Measurements from ENCODE around the gene SMIM28.

The SMIM28 gene

DNA sequence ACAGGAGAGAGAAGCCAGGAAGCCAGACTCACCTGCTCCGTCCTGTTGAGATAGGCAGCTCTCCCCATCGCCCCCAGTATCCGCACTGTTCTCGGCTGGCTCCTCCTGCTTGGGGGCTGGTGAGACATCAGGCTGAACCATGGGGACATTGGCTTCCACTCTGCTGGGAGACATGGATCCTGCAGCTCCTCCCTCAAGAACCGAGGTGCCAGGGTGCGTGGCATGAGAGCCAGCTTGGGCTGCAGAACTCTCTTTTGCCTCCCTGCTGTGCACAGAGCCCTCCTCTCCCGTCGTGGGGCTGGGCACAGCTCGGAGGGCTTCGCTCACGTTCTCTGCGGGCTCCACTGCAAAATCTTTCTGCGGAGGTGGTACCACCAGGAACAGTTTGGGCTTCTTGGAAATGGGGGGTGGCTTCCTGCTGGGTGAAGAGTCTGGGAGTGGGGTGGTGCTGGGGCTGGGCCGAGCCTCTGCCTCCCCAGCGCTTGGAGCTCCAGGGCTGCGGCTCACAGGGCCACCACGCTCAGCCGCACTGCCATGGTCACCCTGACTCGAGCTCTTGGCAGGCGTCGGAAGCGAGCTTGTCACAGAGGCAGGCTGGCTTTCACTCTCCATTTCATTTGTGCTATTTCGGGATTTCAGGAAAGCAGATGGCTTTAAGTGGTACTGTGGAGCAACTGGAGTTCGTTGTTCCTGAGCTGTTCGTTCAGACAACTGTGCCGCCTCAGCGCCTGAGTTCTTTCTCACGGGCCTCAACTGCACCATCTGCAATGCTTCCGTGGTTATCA lies 52.8 kb downstream of the SMIM28 start:
- TF ChIP-seq, protein P1, sequence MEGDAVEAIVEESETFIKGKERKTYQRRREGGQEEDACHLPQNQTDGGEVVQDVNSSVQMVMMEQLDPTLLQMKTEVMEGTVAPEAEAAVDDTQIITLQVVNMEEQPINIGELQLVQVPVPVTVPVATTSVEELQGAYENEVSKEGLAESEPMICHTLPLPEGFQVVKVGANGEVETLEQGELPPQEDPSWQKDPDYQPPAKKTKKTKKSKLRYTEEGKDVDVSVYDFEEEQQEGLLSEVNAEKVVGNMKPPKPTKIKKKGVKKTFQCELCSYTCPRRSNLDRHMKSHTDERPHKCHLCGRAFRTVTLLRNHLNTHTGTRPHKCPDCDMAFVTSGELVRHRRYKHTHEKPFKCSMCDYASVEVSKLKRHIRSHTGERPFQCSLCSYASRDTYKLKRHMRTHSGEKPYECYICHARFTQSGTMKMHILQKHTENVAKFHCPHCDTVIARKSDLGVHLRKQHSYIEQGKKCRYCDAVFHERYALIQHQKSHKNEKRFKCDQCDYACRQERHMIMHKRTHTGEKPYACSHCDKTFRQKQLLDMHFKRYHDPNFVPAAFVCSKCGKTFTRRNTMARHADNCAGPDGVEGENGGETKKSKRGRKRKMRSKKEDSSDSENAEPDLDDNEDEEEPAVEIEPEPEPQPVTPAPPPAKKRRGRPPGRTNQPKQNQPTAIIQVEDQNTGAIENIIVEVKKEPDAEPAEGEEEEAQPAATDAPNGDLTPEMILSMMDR (IDR thresholded peaks at IDR 0.05; ENCODE audit: low read depth, low read length) = no peak
- no peak for DNase-seq (ENCODE audit: extremely low read depth, low read depth)

DNA sequence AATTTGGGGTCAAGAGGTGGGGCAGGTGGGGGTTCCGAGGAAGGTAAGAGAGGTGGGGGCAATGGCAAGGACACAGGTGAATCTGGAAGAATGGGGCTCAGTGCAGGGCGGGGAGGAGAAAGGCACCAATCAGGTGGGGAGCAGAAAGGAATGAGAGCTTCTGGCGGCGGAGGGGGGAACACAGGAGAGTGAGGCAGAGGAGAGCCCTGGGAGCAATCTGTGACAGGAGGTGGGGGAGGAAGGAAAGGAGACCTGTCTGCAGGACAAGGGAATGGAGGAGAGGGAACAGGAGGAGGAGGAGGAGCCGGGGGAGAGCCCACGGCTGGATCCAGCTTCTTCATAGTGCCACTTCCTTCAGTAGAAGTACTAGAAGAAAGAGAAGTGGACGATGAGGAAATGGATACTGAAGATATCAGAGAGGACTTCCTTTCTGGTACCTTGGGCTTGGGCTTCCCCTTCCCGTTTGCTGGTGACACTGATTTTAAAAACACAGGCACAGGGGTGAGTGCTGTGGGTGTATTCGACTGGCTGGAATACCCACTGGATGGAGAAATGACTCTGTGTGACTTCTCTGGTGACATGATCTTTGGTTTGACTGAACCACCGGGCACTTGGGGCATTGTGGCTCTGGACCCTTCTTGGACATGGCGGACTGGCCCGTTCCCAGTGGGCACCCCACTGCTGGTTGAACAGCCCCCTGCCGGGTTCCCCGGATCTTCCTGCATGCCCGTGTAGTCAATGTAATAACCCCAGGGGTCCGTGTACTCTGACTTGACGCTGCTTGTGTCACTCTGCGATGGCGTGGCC lies 53.8 kb downstream of the SMIM28 start:
- TF ChIP-seq, protein P1 (IDR thresholded peaks at IDR 0.05; ENCODE audit: low read depth, low read length) = no peak
- DNase-seq (ENCODE audit: extremely low read depth, low read depth) = no peak

DNA sequence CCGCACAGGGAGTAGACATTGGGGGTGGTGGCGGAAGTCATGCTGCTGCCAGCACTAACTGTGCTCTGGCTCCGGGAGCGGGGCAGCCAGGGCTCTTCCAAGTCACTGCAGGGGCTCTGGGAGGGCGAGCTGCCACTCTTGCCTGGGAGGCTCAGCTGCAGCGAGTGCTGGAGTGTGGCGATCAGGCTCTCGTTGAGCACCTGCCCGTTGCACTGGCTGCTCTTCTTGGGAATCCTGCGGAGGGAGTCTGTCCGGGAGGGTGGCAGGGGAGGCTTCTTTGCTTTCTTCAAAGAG lies 54.3 kb downstream of the SMIM28 start:
- DNase-seq (ENCODE audit: extremely low read depth, low read depth) = no peak
- TF ChIP-seq, protein P1 (IDR thresholded peaks at IDR 0.05; ENCODE audit: low read depth, low read length) = no peak

Measured in AG09319 (cell line).